C4-2B (cell line): ENCODE results near the gene OR52A1.

Source experiments
- ZFX ChIP-seq: fragments of 450-650 bp; IDR thresholded peaks from 2 replicates; pipeline ENCODE4 v1.6.1; 2017
- TF ChIP-seq, protein P1 (sequence below): fragments of 450-650 bp; conservative IDR thresholded peaks from 2 replicates; pipeline ENCODE4 v1.5.1; 2017; ENCODE audit warnings: mild to moderate bottlenecking

GRCh38 chr11:5174934-5175333 lies 20.4 kb upstream of the OR52A1 start:
- TF ChIP-seq, protein P1, sequence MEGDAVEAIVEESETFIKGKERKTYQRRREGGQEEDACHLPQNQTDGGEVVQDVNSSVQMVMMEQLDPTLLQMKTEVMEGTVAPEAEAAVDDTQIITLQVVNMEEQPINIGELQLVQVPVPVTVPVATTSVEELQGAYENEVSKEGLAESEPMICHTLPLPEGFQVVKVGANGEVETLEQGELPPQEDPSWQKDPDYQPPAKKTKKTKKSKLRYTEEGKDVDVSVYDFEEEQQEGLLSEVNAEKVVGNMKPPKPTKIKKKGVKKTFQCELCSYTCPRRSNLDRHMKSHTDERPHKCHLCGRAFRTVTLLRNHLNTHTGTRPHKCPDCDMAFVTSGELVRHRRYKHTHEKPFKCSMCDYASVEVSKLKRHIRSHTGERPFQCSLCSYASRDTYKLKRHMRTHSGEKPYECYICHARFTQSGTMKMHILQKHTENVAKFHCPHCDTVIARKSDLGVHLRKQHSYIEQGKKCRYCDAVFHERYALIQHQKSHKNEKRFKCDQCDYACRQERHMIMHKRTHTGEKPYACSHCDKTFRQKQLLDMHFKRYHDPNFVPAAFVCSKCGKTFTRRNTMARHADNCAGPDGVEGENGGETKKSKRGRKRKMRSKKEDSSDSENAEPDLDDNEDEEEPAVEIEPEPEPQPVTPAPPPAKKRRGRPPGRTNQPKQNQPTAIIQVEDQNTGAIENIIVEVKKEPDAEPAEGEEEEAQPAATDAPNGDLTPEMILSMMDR, result no peak
- TF ChIP-seq ZFX, result no peak
